HL-60 (cell line): ENCODE data around the gene VPS9D1.

Source experiments
- CTCF ChIP-seq: IDR thresholded peaks from one replicate; pipeline ENCODE4 v1.5.1; 2011; ENCODE audit warnings: low read length, control low read depth, inconsistent platforms; ENCODE audit not compliant: insufficient read depth
- GABPA ChIP-seq: IDR thresholded peaks from 2 replicates; pipeline ENCODE4 v1.6.1; 2012; ENCODE audit warnings: low read depth
- POLR2AphosphoS5 ChIP-seq: IDR thresholded peaks from 2 replicates; pipeline ENCODE4 v1.6.1; 2012; ENCODE audit warnings: low read depth
- SPI1 ChIP-seq: IDR thresholded peaks from 2 replicates; pipeline ENCODE4 v1.6.1; 2012; ENCODE audit warnings: low read depth, mild to moderate bottlenecking, borderline replicate concordance

- TF ChIP-seq SPI1 (no peak), CTCF (no peak), POLR2AphosphoS5 (no peak), GABPA (no peak)
These were observed 10.0 kb upstream of the VPS9D1 start for GRCh38 chr16:89730610-89731234.
